Neural cell (in vitro differentiated cells): ENCODE measurements around the gene SEMG1. TPM values are rescaled to one million over a fixed set of nuclear protein-coding genes. Genes with fewer than 3 reads are reported as not detected.

Source experiments
- H2AFZ ChIP-seq: fragments of 200-600, 300-800 bp; sonication (generic), shearing (Covaris generic); 2 replicates; pipeline ENCODE4 v1.6.0; 2014; ENCODE audit warnings: low read depth, mild to moderate bottlenecking, antibody characterized with exemption, low read length, moderate library complexity
- H3F3A ChIP-seq: fragments of 200-600 bp; shearing (Covaris generic); 2 replicates; pipeline ENCODE4 v1.6.1; 2016; ENCODE audit warnings: mild to moderate bottlenecking, moderate library complexity, mixed read lengths, antibody characterized with exemption, low read length; ENCODE audit not compliant: insufficient read depth, poor library complexity, severe bottlenecking
- H3K27ac ChIP-seq: fragments of 200-600, 300-800 bp; sonication (generic), shearing (Covaris generic); 2 replicates; pipeline ENCODE4 v1.5.1; 2014; ENCODE audit warnings: mild to moderate bottlenecking, low read length, moderate library complexity
- H3K27me3 ChIP-seq: fragments of 300-800, 200-600 bp; sonication (generic), shearing (Covaris generic); 2 replicates; pipeline ENCODE4 v1.6.0; 2014; ENCODE audit warnings: mild to moderate bottlenecking, low read depth, low read length, moderate library complexity; ENCODE audit not compliant: insufficient read depth
- H3K36me3 ChIP-seq: fragments of 300-800, 200-600 bp; sonication (generic), shearing (Covaris generic); 2 replicates; pipeline ENCODE4 v1.5.1; 2014; ENCODE audit warnings: mild to moderate bottlenecking, antibody characterized with exemption, low read length, moderate library complexity; ENCODE audit not compliant: insufficient read depth
- H3K4me2 ChIP-seq: fragments of 300-800, 200-600 bp; sonication (generic), shearing (Covaris generic); 2 replicates; pipeline ENCODE4 v1.6.0; 2014; ENCODE audit warnings: mild to moderate bottlenecking, low read length
- H3K4me3 ChIP-seq: fragments of 300-800, 200-600 bp; sonication (generic), shearing (Covaris generic); 2 replicates; pipeline ENCODE4 v1.5.1; 2014; ENCODE audit warnings: mild to moderate bottlenecking, low read length, moderate library complexity
- H3K79me2 ChIP-seq: fragments of 200-600 bp; shearing (Covaris generic); replicated peaks from 2 replicates; pipeline ENCODE4 v1.6.0; 2014; ENCODE audit warnings: mild to moderate bottlenecking, low read length, moderate library complexity; ENCODE audit not compliant: insufficient read depth
- H3K9ac ChIP-seq: fragments of 300-800, 200-600 bp; sonication (generic), shearing (Covaris generic); 2 replicates; pipeline ENCODE4 v1.6.1; 2016; ENCODE audit warnings: mild to moderate bottlenecking, low read length, mixed read lengths
- H3K9me2 ChIP-seq: fragments of 200-600 bp; shearing (Covaris generic); 2 replicates; pipeline ENCODE4 v1.6.1; 2016; ENCODE audit warnings: mild to moderate bottlenecking, low read length, mixed read lengths; ENCODE audit not compliant: insufficient read depth
- H3K9me3 ChIP-seq: fragments of 200-600, 300-800 bp; sonication (generic), shearing (Covaris generic); 2 replicates; pipeline ENCODE4 v1.6.1; 2016; ENCODE audit warnings: mild to moderate bottlenecking, mixed run types, low read length, moderate library complexity, mixed read lengths
- H4K20me1 ChIP-seq: fragments of 200-600 bp; shearing (Covaris generic); 2 replicates; pipeline ENCODE4 v1.6.1; 2016; ENCODE audit warnings: mild to moderate bottlenecking, mixed run types; ENCODE audit not compliant: insufficient read depth
- CTCF ChIP-seq: fragments of 450-650 bp; IDR thresholded peaks from 2 replicates; pipeline ENCODE4 v1.5.1; 2014; ENCODE audit warnings: antibody characterized with exemption, mild to moderate bottlenecking, moderate library complexity; ENCODE audit not compliant: poor library complexity, severe bottlenecking
- EP300 ChIP-seq: fragments of 450-650 bp; conservative IDR thresholded peaks from 2 replicates; pipeline ENCODE4 v1.6.1; 2014; ENCODE audit warnings: antibody characterized with exemption, mild to moderate bottlenecking, moderate library complexity; ENCODE audit not compliant: poor library complexity, severe bottlenecking
- EZH2 ChIP-seq: fragments of 200-600, 300-800 bp; shearing (Covaris generic), sonication (generic); IDR thresholded peaks from 2 replicates; pipeline ENCODE4 v1.6.1; 2014; ENCODE audit warnings: antibody characterized with exemption, low read length, borderline replicate concordance, mild to moderate bottlenecking; ENCODE audit not compliant: insufficient read depth, poor library complexity, severe bottlenecking
- MXI1 ChIP-seq: fragments of 450-650 bp; conservative IDR thresholded peaks from 2 replicates; pipeline ENCODE4 v1.6.1; 2014; ENCODE audit warnings: antibody characterized with exemption, mild to moderate bottlenecking; ENCODE audit not compliant: poor library complexity, severe bottlenecking
- POLR2AphosphoS5 ChIP-seq: IDR thresholded peaks from 2 replicates; pipeline ENCODE4 v1.6.1; 2012
- RAD21 ChIP-seq: fragments of 450-650 bp; conservative IDR thresholded peaks from 2 replicates; pipeline ENCODE4 v1.6.1; 2014; ENCODE audit warnings: antibody characterized with exemption, mild to moderate bottlenecking, moderate library complexity
- SMC3 ChIP-seq: fragments of 450-650 bp; conservative IDR thresholded peaks from 2 replicates; pipeline ENCODE4 v1.6.1; 2014; ENCODE audit warnings: antibody characterized with exemption, mild to moderate bottlenecking, moderate library complexity; ENCODE audit not compliant: poor library complexity
- TAF1 ChIP-seq: IDR thresholded peaks from 2 replicates; pipeline ENCODE4 v1.6.1; 2012; ENCODE audit warnings: low read depth
- polyA plus RNA-seq: library from polyadenylated mRNA; depleted of rRNA; stranded (reverse); fragments of >200 nt; gene quantifications from 2 replicates; pipeline ENCODE4 v1.2.3, GENCODE V29; 2014
- TF ChIP-seq, protein P1 (sequence below): IDR thresholded peaks from 2 replicates; pipeline ENCODE4 v1.6.1; 2012; ENCODE audit warnings: borderline replicate concordance

The SEMG1 gene
- polyA plus RNA-seq, 1 donor from 2014 or later = not detected

GRCh38 chr20:45253261-45253660 lies 46.4 kb downstream of the SEMG1 start:
- Histone ChIP-seq H3K79me2 (no peaks in the 10 kb centered on the region), H3K4me3 (no peak overlapping the region), H3K9me2 (no peaks in the 10 kb centered on the region), H3K27ac (no peak overlapping the region), H3K27me3 (no peaks in the 10 kb centered on the region), H3K9ac (no peak overlapping the region), H3K4me2 (no peak overlapping the region), H3F3A (no peaks in the 10 kb centered on the region), H4K20me1 (no peaks in the 10 kb centered on the region), H3K9me3 (no peaks in the 10 kb centered on the region), H2AFZ (no peak overlapping the region), H3K36me3 (no peaks in the 10 kb centered on the region)
- no peak for TF ChIP-seq RAD21
- TF ChIP-seq SMC3 = no peak
- TF ChIP-seq EZH2 = no peak

DNA sequence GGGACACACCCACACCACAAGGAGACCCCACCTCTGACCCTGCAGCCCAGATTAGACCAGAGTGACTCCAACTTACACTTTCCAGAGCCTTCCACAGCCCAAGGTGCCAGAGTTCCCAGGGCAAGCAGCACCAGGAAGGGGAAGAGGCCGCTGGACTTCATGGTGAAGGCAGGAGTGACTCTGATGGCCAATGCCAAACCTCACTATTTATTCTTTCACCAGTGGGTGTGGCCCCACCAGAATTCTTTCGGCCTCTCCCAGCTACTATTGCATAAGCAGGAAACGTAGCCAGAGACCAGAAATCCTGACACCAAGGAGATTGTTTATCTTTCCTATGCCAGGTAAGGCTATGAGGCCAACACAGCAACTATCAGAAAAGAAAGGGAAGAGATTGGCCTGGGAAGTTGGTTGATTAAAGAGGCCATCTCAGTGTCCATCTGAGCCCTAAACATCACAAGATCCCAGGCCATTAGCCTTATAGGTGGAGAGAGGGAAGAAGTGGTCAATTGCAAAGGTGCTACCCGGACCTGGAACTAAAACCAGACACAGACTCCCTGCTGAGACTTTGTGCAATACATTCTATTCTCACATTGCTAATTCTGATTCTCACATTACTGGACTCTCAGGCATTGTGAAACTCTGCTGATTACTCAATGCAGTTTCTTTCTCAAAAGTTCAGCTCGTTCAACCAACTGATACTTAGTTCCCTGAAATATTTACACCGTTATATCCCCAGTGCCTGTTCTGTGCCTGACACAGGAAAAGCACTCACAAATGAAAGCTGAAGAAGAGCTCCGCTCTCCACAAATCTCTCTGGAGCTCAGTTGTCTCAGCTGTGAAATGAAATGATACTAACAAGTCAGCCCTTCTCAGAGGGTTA lies 47.8 kb downstream of the SEMG1 start, which contains the start of gene SLPI:
TSS of gene SLPI (minus strand) at position 182 of the 880 bp plus-strand sequence. CDS start at position 161, 21 bp downstream.
- no peak within 1 kb of the TSS for H3K4me2 ChIP-seq
- H3K27ac ChIP-seq = no peak within 1 kb of the TSS
- no peak within 1 kb of the TSS for H3K4me3 ChIP-seq

More for the DNA sequence above, 47.8 kb downstream of the SEMG1 start, which contains the start of gene SLPI:
- H3K9me3 ChIP-seq = no peaks in the 10 kb centered on the region
- H2AFZ ChIP-seq = no peak within 1 kb of the TSS
- H3K27me3 ChIP-seq = no peaks in the 10 kb centered on the region
- no peak within 1 kb of the TSS for H3K9ac ChIP-seq
- no peak for TF ChIP-seq TAF1
- TF ChIP-seq EZH2 = no peak
- no peak for TF ChIP-seq SMC3
- TF ChIP-seq EP300 = no peak
- no peak for TF ChIP-seq MXI1
- TF ChIP-seq RAD21 = no peak
- no peak for TF ChIP-seq CTCF
- TF ChIP-seq POLR2AphosphoS5 = no peak
- TF ChIP-seq, protein P1, sequence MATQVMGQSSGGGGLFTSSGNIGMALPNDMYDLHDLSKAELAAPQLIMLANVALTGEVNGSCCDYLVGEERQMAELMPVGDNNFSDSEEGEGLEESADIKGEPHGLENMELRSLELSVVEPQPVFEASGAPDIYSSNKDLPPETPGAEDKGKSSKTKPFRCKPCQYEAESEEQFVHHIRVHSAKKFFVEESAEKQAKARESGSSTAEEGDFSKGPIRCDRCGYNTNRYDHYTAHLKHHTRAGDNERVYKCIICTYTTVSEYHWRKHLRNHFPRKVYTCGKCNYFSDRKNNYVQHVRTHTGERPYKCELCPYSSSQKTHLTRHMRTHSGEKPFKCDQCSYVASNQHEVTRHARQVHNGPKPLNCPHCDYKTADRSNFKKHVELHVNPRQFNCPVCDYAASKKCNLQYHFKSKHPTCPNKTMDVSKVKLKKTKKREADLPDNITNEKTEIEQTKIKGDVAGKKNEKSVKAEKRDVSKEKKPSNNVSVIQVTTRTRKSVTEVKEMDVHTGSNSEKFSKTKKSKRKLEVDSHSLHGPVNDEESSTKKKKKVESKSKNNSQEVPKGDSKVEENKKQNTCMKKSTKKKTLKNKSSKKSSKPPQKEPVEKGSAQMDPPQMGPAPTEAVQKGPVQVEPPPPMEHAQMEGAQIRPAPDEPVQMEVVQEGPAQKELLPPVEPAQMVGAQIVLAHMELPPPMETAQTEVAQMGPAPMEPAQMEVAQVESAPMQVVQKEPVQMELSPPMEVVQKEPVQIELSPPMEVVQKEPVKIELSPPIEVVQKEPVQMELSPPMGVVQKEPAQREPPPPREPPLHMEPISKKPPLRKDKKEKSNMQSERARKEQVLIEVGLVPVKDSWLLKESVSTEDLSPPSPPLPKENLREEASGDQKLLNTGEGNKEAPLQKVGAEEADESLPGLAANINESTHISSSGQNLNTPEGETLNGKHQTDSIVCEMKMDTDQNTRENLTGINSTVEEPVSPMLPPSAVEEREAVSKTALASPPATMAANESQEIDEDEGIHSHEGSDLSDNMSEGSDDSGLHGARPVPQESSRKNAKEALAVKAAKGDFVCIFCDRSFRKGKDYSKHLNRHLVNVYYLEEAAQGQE = no peak
- no peaks in the 10 kb centered on the region for H3F3A ChIP-seq
- H3K79me2 ChIP-seq = no peaks in the 10 kb centered on the region
- H4K20me1 ChIP-seq = no peaks in the 10 kb centered on the region
- no peaks in the 10 kb centered on the region for H3K36me3 ChIP-seq
- H3K9me2 ChIP-seq = no peaks in the 10 kb centered on the region
